A673 (cell line): ENCODE results near the gene HOXC6. TPM values are rescaled to one million over a fixed set of nuclear protein-coding genes. Genes with fewer than 3 reads are reported as not detected.
A peak's percentile ranks its signal among the peaks of the same experiment; 100 is the strongest.

ENCODE experiments used
- BruUV-seq: library from RNA; stranded (reverse); fragments of 400-500 nt; replicated peaks from 2 replicates; lab custom pipeline; 2021; lab: Mats Ljungman, UMichigan
- CTCF ChIA-PET: fragments of 300-600 bp; sonication (Branson Sonifier 250); formaldehyde crosslinking; loops from one replicate; lab custom pipeline; 2022; ENCODE audit warnings: antibody characterized with exemption; lab: Charles Lee
- POLR2A ChIA-PET: fragments of 300-600 bp; sonication (Branson Sonifier 250); formaldehyde crosslinking; loops from one replicate; lab custom pipeline; 2022; ENCODE audit warnings: antibody characterized with exemption; ENCODE audit not compliant: low non-redundant PET; lab: Charles Lee
- DNase-seq: peaks from one replicate; pipeline ENCODE4 v3.0.0-alpha.2; 2015; ENCODE audit warnings: low spot score
- H3K27ac ChIP-seq: fragments of 200-600 bp; sonication (generic); 2 replicates; pipeline ENCODE4 v1.5.1; 2016; ENCODE audit warnings: mixed run types, low read depth, mild to moderate bottlenecking, mixed read lengths, antibody characterized with exemption, low read length; ENCODE audit not compliant: poor library complexity, severe bottlenecking
- H3K27me3 ChIP-seq: fragments of 200-600 bp; sonication (generic); replicated peaks from 2 replicates; pipeline ENCODE4 v1.6.1; 2017; ENCODE audit warnings: mixed run types, low read depth, mild to moderate bottlenecking, mixed read lengths, antibody characterized with exemption, low read length; ENCODE audit not compliant: insufficient read depth, poor library complexity
- H3K36me3 ChIP-seq: fragments of 200-600 bp; sonication (generic); 2 replicates; pipeline ENCODE4 v1.6.1; 2016; ENCODE audit warnings: mixed run types, mild to moderate bottlenecking, mixed read lengths, antibody characterized with exemption, low read length; ENCODE audit not compliant: insufficient read depth, poor library complexity, severe bottlenecking
- H3K4me1 ChIP-seq: fragments of 200-600 bp; sonication (generic); 2 replicates; pipeline ENCODE4 v1.6.1; 2017; ENCODE audit warnings: mixed run types, mild to moderate bottlenecking, mixed read lengths, antibody characterized with exemption, low read length; ENCODE audit not compliant: insufficient read depth, poor library complexity, severe bottlenecking
- H3K4me3 ChIP-seq: fragments of 200-600 bp; sonication (generic); 2 replicates; pipeline ENCODE4 v1.5.1; 2016; ENCODE audit warnings: low read depth, mixed run types, mild to moderate bottlenecking, mixed read lengths, low read length; ENCODE audit not compliant: poor library complexity, severe bottlenecking
- H3K9me3 ChIP-seq: fragments of 200-600 bp; sonication (generic); 2 replicates; pipeline ENCODE4 v1.6.1; 2016; ENCODE audit warnings: mixed run types, low read depth, mild to moderate bottlenecking, mixed read lengths, antibody characterized with exemption, low read length; ENCODE audit not compliant: poor library complexity, severe bottlenecking
- EZH2 ChIP-seq: fragments of 200-600 bp; sonication (generic); IDR thresholded peaks from 2 replicates; pipeline ENCODE4 v1.6.1; 2017; ENCODE audit warnings: borderline replicate concordance, low read depth, mild to moderate bottlenecking, mixed read lengths, antibody characterized with exemption, low read length; ENCODE audit not compliant: poor library complexity, severe bottlenecking
- intact Hi-C: fragments of 100-400 bp; cut with micrococcal nuclease; formaldehyde crosslinking; loops from one replicate; pipeline ENCODE4 v1.10.0; 2022; ENCODE audit not compliant: unreplicated experiment
- total RNA-seq: library from RNA; stranded (reverse); gene quantifications from 2 replicates; pipeline ENCODE4 v1.2.3, GENCODE V29; 2021
- TF ChIP-seq, protein P1 (sequence below): fragments of 300-800, 200-600 bp; sonication (generic); conservative IDR thresholded peaks from 2 replicates; pipeline ENCODE4 v1.5.1; 2017; ENCODE audit warnings: low read depth, mild to moderate bottlenecking, antibody characterized with exemption, low read length, moderate library complexity, mixed read lengths

Gene HOXC6
- total RNA-seq, 1 experiment from 2014 or later: 20.8 TPM

DNA sequence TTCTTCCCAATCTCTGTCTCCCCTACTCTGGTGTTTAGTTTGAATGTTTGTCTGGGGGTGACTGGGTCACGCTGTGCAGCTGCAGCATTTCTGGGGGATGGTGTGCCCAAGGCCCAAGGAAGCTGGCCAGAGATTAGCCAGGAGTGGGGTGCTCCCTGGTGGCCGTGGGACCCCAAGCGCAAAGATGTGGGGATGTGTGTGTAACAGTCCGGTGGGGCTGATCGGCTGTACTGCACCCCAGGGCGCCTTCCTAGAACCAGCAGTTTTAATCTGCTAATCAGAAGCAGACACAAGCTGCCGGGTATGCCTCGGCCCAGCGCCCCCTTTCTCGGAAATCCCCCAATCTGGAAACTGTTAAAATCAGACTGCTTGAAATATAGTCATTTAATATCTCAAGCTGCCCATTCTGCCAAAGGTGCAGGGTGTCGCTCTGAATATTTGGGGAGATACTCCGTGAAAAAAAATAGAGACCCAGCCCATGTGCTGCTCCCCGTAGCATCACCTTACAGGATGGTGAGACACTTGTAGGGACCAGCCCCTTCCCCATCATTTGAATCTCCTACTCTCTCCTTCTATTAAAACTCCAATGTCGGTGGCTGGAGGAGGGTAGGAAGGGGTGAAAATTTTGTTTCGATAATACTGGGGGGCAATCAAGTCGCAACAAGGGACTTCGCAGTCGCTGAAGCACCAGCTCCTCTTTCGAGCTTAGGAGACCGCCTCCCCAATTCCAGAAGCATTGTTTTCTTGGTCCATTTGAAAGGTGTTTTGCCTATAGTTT, 24.0 kb upstream of the HOXC6 start:
- ChIA-PET POLR2A (no interaction called here), CTCF (interaction anchor here (0.6 to 1.4 kb wide), 6 partner anchors 19 to 227 kb away, joined by 3 to 6 read pairs (median 4); partner anchors contain the start of gene HOXC10)
- no peaks in the 10 kb centered on the region for H3K27me3 ChIP-seq
- peaks cover 57% of the 10 kb centered on the region for H3K4me1 ChIP-seq
- DNase-seq: no peak
- TF ChIP-seq, protein P1, sequence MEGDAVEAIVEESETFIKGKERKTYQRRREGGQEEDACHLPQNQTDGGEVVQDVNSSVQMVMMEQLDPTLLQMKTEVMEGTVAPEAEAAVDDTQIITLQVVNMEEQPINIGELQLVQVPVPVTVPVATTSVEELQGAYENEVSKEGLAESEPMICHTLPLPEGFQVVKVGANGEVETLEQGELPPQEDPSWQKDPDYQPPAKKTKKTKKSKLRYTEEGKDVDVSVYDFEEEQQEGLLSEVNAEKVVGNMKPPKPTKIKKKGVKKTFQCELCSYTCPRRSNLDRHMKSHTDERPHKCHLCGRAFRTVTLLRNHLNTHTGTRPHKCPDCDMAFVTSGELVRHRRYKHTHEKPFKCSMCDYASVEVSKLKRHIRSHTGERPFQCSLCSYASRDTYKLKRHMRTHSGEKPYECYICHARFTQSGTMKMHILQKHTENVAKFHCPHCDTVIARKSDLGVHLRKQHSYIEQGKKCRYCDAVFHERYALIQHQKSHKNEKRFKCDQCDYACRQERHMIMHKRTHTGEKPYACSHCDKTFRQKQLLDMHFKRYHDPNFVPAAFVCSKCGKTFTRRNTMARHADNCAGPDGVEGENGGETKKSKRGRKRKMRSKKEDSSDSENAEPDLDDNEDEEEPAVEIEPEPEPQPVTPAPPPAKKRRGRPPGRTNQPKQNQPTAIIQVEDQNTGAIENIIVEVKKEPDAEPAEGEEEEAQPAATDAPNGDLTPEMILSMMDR: peak; percentile 42
- no peak for TF ChIP-seq EZH2
- intact Hi-C loops: loop anchor here (1.0 kb wide), 1 partner anchor 15 kb away; no protein-coding TSS in a partner anchor
- no peak overlapping the region for H3K4me3 ChIP-seq
- H3K9me3 ChIP-seq: no peaks in the 10 kb centered on the region
- BruUV-seq: no TSS peak
- no peak overlapping the region for H3K27ac ChIP-seq
- H3K36me3 ChIP-seq: peaks cover 9% of the 10 kb centered on the region

DNA sequence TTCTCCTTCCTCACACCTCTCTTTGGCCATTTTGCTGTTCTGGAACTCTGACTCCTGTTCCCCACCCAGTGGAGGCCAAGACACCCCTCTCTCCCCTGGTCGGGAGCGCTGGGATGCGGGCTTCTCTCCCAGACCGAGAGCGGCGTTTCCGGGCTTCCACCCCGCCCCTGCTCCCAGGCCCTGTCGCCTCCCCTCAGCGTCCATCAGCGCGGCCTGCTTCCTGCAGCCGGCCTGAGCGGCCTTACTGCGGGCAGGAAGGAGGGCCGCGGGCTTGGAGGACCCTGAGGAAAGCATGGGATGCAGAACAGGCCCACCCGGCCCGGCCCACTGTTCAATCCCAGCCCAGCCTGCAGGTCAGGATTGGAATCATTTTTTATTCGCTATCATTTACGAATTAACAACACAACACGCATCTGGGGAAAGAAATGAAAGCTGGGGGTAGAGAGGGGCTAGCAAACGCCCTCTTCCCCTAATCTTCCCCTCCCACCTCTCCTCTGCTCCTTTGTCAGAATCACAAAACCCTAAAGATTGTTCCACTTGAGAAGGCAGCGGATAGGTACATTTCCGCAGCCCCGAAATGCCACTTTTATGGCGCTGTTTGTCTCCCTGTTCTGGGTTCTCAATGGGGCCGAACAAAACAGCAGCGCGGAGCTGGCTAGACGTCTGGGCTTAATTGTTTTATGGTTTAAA, 23.3 kb upstream of the HOXC6 start:
- Histone ChIP-seq H3K27me3 (no peaks in the 10 kb centered on the region), H3K4me1 (peaks cover 63% of the 10 kb centered on the region), H3K9me3 (no peaks in the 10 kb centered on the region), H3K36me3 (peaks cover 9% of the 10 kb centered on the region), H3K4me3 (no peak overlapping the region), H3K27ac (no peak overlapping the region)
- no TSS peak for BruUV-seq
- POLR2A ChIA-PET: no interaction called here
- TF ChIP-seq, protein P1: no peak
- no peak for TF ChIP-seq EZH2
- no peak for DNase-seq
- CTCF ChIA-PET: interaction anchor here (0.6 to 3.0 kb wide), 9 partner anchors 12 to 226 kb away, joined by 3 to 33 read pairs (median 5); partner anchors contain the start of gene HOXC10
- intact Hi-C loops: loop anchor here (1.0 kb wide), 1 partner anchor 16 kb away; no protein-coding TSS in a partner anchor

DNA sequence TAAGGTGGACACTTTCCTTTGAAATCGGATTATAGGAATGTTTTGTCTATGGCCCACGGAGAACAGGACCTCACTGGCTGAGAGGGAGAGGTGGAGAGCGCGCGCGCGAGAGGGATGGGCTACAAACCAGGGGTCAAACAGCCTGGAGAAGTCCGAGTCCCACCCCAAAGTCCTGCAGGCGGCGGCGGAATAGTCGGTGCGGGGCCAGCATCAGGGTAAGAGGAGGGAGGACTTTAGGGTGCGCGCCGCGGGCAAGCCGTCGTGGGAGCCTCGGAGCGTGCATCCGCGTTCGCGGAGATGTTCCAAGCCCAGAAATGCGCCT, 22.7 kb upstream of the HOXC6 start:
- H3K27ac ChIP-seq: no peak overlapping the region
- intact Hi-C loops: no loop called here

More for the DNA sequence above, 22.7 kb upstream of the HOXC6 start:
- no peaks in the 10 kb centered on the region for H3K27me3 ChIP-seq
- DNase-seq: no peak
- BruUV-seq: no TSS peak
- TF ChIP-seq EZH2: no peak
- TF ChIP-seq, protein P1: no peak
- H3K4me3 ChIP-seq: no peak overlapping the region
- POLR2A ChIA-PET: no interaction called here
- CTCF ChIA-PET: interaction anchor here (0.6 to 3.0 kb wide), 13 partner anchors 9 to 211 kb away, joined by 3 to 33 read pairs (median 4); partner anchors contain the start of genes HOXC10 and HOXC12
- H3K9me3 ChIP-seq: no peaks in the 10 kb centered on the region
- peaks cover 9% of the 10 kb centered on the region for H3K36me3 ChIP-seq
- H3K4me1 ChIP-seq: peaks cover 68% of the 10 kb centered on the region
